OCI-LY1 (cell line): ENCODE results near the gene LDLRAD3.

ENCODE experiments used
- H2AFZ ChIP-seq: fragments of 200-600 bp; sonication (generic), shearing (Covaris generic); 2 replicates; pipeline ENCODE4 v1.6.0; 2014; ENCODE audit warnings: antibody characterized with exemption, mild to moderate bottlenecking, low read length
- H3F3A ChIP-seq: fragments of 200-600 bp; sonication (generic), shearing (Covaris generic); 2 replicates; pipeline ENCODE4 v1.6.0; 2014; ENCODE audit warnings: mild to moderate bottlenecking, antibody characterized with exemption, low read length, moderate library complexity; ENCODE audit not compliant: insufficient read depth
- H3K27ac ChIP-seq: fragments of 200-600 bp; sonication (generic); 2 replicates; pipeline ENCODE4 v1.5.1; 2014; ENCODE audit warnings: low read length, mixed run types, mild to moderate bottlenecking, low read depth; ENCODE audit not compliant: poor library complexity, severe bottlenecking
- H3K27me3 ChIP-seq: fragments of 200-600 bp; sonication (generic); 2 replicates; pipeline ENCODE4 v1.6.0; 2014; ENCODE audit warnings: antibody characterized with exemption, mild to moderate bottlenecking, low read length, moderate library complexity; ENCODE audit not compliant: insufficient read depth
- H3K36me3 ChIP-seq: fragments of 200-600 bp; sonication (generic); 2 replicates; pipeline ENCODE4 v1.6.1; 2014; ENCODE audit warnings: mild to moderate bottlenecking, antibody characterized with exemption, low read length, moderate library complexity, mixed read lengths; ENCODE audit not compliant: insufficient read depth
- H3K4me1 ChIP-seq: fragments of 200-600 bp; sonication (generic); 2 replicates; pipeline ENCODE4 v1.5.1; 2014; ENCODE audit warnings: mild to moderate bottlenecking, low read length, moderate library complexity; ENCODE audit not compliant: insufficient read depth, severe bottlenecking
- H3K4me2 ChIP-seq: fragments of 200-600 bp; sonication (generic), shearing (Covaris generic); 2 replicates; pipeline ENCODE4 v1.6.1; 2014; ENCODE audit warnings: low read length
- H3K4me3 ChIP-seq: fragments of 200-600 bp; sonication (generic); 2 replicates; pipeline ENCODE4 v1.5.1; 2014; ENCODE audit warnings: low read length, low read depth, mild to moderate bottlenecking, mixed read lengths; ENCODE audit not compliant: poor library complexity, severe bottlenecking
- H3K79me2 ChIP-seq: fragments of 200-600 bp; shearing (Covaris generic); 2 replicates; pipeline ENCODE4 v1.6.1; 2016; ENCODE audit warnings: mixed run types, low read length, mixed read lengths; ENCODE audit not compliant: insufficient read depth
- H3K9ac ChIP-seq: fragments of 200-600 bp; sonication (generic), shearing (Covaris generic); 2 replicates; pipeline ENCODE4 v1.6.1; 2014; ENCODE audit warnings: mild to moderate bottlenecking, low read length, mixed read lengths
- H3K9me2 ChIP-seq: fragments of 200-600 bp; sonication (generic), shearing (Covaris generic); 2 replicates; pipeline ENCODE4 v1.6.1; 2014; ENCODE audit warnings: low read depth, mild to moderate bottlenecking, low read length, mixed read lengths
- H3K9me3 ChIP-seq: fragments of 200-600 bp; shearing (Covaris generic); 2 replicates; pipeline ENCODE4 v1.6.1; 2014; ENCODE audit warnings: low read length, mixed read lengths
- H4K20me1 ChIP-seq: fragments of 200-600 bp; sonication (generic), shearing (Covaris generic); 2 replicates; pipeline ENCODE4 v1.6.0; 2016; ENCODE audit warnings: mild to moderate bottlenecking, low read length; ENCODE audit not compliant: insufficient read depth
- EZH2 ChIP-seq: fragments of 200-600 bp; sonication (generic), shearing (Covaris generic); IDR thresholded peaks from 2 replicates; pipeline ENCODE4 v1.8.0; 2017; ENCODE audit warnings: borderline replicate concordance, mixed run types, mild to moderate bottlenecking, antibody characterized with exemption, low read length, moderate library complexity, mixed read lengths
- TF ChIP-seq, protein P1 (sequence below): fragments of 200-600 bp; sonication (generic), shearing (Covaris generic); IDR thresholded peaks from 2 replicates; pipeline ENCODE4 v1.5.1; 2017; ENCODE audit warnings: mild to moderate bottlenecking, antibody characterized with exemption, low read length, moderate library complexity, mixed read lengths

Gene LDLRAD3

DNA sequence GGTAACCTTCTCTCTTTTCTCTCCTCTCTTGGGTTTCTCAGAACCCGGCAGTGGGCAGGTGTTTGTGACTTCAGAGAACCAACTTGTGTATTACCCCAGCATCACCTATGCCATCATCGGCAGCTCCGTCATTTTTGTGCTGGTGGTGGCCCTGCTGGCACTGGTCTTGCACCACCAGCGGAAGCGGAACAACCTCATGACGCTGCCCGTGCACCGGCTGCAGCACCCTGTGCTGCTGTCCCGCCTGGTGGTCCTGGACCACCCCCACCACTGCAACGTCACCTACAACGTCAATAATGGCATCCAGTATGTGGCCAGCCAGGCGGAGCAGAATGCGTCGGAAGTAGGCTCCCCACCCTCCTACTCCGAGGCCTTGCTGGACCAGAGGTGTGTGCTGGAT lies 283.2 kb downstream of the LDLRAD3 start:
- Histone ChIP-seq H2AFZ (no peak overlapping the region), H3K9me2 (no peaks in the 10 kb centered on the region), H3K9ac (no peak overlapping the region), H3K4me3 (no peak overlapping the region), H3K36me3 (no peaks in the 10 kb centered on the region), H3K4me1 (no peaks in the 10 kb centered on the region), H3K4me2 (no peak overlapping the region), H3K79me2 (no peaks in the 10 kb centered on the region), H3F3A (no peaks in the 10 kb centered on the region), H3K27ac (no peak overlapping the region), H4K20me1 (no peaks in the 10 kb centered on the region), H3K27me3 (no peaks in the 10 kb centered on the region), H3K9me3 (no peaks in the 10 kb centered on the region)
- TF ChIP-seq, protein P1, sequence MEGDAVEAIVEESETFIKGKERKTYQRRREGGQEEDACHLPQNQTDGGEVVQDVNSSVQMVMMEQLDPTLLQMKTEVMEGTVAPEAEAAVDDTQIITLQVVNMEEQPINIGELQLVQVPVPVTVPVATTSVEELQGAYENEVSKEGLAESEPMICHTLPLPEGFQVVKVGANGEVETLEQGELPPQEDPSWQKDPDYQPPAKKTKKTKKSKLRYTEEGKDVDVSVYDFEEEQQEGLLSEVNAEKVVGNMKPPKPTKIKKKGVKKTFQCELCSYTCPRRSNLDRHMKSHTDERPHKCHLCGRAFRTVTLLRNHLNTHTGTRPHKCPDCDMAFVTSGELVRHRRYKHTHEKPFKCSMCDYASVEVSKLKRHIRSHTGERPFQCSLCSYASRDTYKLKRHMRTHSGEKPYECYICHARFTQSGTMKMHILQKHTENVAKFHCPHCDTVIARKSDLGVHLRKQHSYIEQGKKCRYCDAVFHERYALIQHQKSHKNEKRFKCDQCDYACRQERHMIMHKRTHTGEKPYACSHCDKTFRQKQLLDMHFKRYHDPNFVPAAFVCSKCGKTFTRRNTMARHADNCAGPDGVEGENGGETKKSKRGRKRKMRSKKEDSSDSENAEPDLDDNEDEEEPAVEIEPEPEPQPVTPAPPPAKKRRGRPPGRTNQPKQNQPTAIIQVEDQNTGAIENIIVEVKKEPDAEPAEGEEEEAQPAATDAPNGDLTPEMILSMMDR: no peak
- TF ChIP-seq EZH2: no peak

DNA sequence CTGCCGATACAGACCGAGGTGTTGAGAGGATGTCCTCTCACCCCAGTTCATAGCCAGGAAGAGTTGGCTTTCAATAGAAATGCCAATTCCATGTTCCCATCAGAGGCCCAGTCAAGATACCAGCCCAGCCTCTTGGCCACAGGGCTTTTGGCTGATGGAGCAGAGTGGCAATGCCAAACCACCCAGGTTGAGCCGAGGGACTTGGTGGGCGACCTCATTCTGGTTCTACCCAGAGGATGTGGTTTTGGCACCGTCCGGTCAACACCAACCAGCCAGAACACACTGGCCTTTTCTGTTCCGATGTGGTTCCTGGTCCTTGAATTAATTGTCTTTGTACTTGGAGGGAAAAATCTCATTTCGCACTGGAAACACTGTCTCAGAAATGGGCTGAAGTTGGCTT lies 284.8 kb downstream of the LDLRAD3 start:
- Histone ChIP-seq H3K9me2 (no peaks in the 10 kb centered on the region), H3K36me3 (no peaks in the 10 kb centered on the region), H3K9me3 (no peaks in the 10 kb centered on the region), H3K27ac (no peak overlapping the region), H3K4me1 (no peaks in the 10 kb centered on the region), H3K4me2 (no peak overlapping the region), H3K9ac (no peak overlapping the region), H4K20me1 (no peaks in the 10 kb centered on the region), H2AFZ (no peak overlapping the region), H3K4me3 (no peak overlapping the region), H3K27me3 (no peaks in the 10 kb centered on the region), H3F3A (no peaks in the 10 kb centered on the region), H3K79me2 (no peaks in the 10 kb centered on the region)
- TF ChIP-seq, protein P1: no peak
- TF ChIP-seq EZH2: no peak

DNA sequence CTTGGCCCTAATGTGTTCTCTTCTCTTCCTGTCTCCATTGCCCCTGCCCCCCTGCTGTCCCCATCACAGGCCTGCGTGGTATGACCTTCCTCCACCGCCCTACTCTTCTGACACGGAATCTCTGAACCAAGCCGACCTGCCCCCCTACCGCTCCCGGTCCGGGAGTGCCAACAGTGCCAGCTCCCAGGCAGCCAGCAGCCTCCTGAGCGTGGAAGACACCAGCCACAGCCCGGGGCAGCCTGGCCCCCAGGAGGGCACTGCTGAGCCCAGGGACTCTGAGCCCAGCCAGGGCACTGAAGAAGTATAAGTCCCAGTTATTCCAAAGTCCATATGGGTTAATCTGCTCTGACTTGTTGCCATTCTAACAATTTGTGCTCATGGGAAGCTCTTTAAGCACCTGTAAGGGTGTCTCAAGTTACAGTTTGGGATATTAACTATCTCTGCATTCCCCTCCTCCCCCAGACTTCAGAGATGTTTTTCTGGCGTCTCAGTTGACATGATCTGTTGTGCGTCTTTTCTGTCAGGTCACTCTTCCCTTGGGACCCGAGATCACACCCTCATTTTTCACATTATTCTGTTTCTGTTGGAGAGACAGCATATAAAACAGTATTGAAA lies 285.3 kb downstream of the LDLRAD3 start:
- H3K79me2 ChIP-seq: no peaks in the 10 kb centered on the region
- H3K4me3 ChIP-seq: no peak overlapping the region
- H2AFZ ChIP-seq: no peak overlapping the region
- no peak overlapping the region for H3K9ac ChIP-seq
- H3K27me3 ChIP-seq: no peaks in the 10 kb centered on the region
- H3F3A ChIP-seq: no peaks in the 10 kb centered on the region
- H3K9me2 ChIP-seq: no peaks in the 10 kb centered on the region
- H3K27ac ChIP-seq: no peak overlapping the region
- H3K9me3 ChIP-seq: no peaks in the 10 kb centered on the region
- H3K4me2 ChIP-seq: no peak overlapping the region
- no peaks in the 10 kb centered on the region for H3K36me3 ChIP-seq
- H3K4me1 ChIP-seq: no peaks in the 10 kb centered on the region
- no peaks in the 10 kb centered on the region for H4K20me1 ChIP-seq
- TF ChIP-seq, protein P1: no peak
- no peak for TF ChIP-seq EZH2
